ENCODE data around the gene KCNQ5.
"Not testable (repeated sequence)": the region's sequence is repeated elsewhere in the genome, so short reads cannot be mapped to it uniquely, and the experiment has no call there.

Gene KCNQ5

GRCh38 chr6:72856801-72857200 lies 234.9 kb downstream of the KCNQ5 start:
- DNase-seq: no peak

- DNase-seq: no peak
These were observed 236.1 kb downstream of the KCNQ5 start for GRCh38 chr6:72857791-72858585.

- DNase-seq: no peak
These were observed 239.2 kb downstream of the KCNQ5 start for GRCh38 chr6:72861059-72861458.

DNA sequence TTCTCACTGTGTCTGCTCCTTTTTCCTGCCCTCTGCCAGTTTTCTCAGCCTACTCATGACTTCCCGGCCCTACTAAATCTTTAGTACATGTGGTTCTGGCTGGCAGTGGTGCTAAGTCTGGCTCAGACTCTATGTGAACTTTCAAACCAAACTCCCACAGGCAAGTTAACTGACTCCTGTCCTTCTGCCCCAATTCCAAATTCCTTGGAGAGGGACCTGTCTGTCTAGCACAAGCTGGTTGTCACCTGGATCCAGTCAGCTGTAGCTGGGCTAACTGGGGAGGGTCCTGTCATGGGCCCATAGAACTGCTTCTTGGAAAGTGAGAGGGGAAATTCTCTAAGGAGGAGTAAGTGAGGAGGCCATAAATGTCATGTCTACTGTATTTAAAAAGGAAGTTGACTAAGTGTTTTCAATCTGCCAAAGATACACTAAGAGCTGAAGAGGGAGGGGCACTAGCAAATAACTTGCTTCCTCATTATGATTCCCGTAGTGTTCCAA lies 240.1 kb downstream of the KCNQ5 start:
- DNase-seq: peak; percentile 2

GRCh38 chr6:72863131-72863530 lies 241.3 kb downstream of the KCNQ5 start:
- DNase-seq: no peak

- DNase-seq: no peak
These were observed 242.4 kb downstream of the KCNQ5 start for GRCh38 chr6:72864236-72864635.

- DNase-seq: no peak
These were observed 242.9 kb downstream of the KCNQ5 start for GRCh38 chr6:72864799-72865198.

DNA sequence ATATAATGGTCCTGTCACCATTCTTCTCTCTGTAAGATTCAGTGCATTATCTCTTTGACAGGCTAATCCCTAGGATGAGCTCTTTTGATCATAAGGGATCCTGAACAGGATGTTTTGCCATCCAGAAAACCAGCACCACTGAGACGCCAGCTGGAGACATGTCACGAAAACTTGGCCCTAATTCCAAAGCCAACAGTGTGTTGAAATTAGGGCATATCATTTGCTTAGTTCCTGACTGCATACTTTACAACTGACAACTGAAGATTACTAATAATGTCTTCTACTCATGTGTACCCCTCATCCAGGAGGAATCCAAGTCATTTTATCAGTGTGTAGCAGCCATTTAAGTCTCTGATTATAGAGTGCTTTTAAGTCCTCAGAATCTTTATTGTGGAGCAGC lies 243.6 kb downstream of the KCNQ5 start:
- no peak for DNase-seq

GRCh38 chr6:72869621-72870020 lies 247.8 kb downstream of the KCNQ5 start:
- no peak for DNase-seq

DNA sequence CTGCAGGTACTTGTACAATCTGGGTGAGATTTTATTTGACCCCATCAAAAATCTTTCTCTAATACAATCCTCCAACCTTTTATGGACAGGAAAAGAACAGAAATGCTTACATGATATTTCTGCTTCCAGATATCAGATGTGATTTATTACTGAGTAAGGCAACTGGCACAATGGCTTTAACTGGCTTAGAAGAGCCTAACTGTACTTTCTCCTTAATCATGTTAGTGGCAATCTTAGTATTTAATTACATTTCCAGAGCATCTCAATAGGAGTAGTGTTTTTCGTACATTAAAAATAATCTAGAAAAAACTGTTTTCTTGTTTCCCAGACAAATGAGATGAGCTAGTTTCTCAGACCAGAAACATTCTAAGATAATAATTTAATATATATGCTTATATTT lies 251.6 kb downstream of the KCNQ5 start:
- no peak for DNase-seq

GRCh38 chr6:72876256-72876655 lies 254.4 kb downstream of the KCNQ5 start:
- no peak for DNase-seq

GRCh38 chr6:72886170-72886569 lies 264.3 kb downstream of the KCNQ5 start:
- DNase-seq: no peak

DNA sequence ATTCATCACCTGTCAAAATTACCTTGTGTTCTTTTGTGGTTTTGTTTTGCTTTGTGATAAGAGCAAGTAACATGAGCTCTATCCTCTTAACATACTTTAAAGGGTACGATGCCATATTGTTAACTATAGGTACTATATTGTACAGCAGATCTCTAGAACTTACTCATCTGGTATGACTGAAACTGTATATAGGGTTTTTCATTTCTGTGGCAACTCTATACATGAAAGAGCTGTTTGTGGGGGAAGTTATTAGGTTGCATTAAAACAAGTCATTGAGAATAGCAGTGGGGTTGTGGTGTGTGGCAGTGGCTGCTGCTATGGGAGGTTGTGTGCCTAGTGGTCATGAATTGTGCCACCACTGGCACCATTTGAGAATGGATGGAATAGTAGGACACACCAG lies 268.4 kb downstream of the KCNQ5 start:
- no peak for DNase-seq

DNA sequence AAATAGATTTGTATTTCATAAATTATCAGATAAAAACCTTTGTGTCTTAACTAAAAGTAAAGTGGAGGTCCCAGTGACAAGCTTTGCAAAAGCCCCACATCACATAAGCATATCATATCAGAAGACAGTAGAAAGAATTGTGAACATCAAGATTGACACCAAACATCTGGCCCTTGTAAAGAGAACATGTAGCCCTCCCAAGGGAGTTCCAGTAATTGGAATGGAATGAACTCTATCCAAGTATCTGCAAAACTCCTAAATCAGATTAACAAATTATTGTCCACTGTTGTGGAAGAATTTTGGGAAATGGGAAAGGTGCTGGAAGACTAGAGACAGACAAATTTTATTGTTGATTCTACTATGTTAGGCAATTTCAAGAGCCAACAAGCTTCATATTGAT lies 268.8 kb downstream of the KCNQ5 start:
- no peak for DNase-seq

DNA sequence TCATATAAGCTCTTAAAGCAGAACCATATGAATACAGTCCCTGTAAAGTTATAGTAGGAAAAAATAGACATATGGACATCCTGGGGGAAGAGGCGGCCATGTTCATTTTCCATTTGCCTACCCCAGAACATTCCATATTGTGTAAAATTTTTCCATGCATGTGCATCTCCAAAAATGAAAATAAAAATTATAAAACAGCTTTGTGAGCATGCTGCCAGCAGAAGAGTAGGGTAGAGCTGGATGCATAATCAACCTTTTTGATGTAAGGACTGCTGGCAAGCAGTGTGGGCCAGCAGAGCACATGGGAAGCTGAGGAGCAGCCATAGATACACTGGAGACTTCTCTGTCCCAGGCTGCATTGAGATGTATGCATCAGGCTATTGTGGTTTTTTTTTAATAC lies 271.0 kb downstream of the KCNQ5 start:
- no peak for DNase-seq

DNA sequence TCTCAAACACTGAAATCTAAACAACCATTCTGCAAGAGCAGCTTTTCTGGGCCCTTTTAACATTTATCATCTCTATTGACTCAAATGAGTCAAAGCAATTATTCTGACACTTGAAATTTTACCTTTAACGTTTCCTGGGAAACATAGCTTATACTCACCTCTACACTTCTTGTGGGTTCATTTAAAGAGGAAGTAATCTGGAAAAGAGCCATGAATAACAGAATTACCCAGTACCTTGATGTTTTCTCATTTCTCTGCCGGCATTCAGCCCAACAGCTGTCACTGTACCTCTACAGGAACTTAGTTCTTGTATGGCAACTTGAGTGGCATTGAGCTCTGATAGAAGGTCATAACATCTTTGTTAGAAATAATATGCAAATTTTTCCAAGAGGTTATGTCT lies 272.2 kb downstream of the KCNQ5 start:
- peak; percentile 24 for DNase-seq

DNA sequence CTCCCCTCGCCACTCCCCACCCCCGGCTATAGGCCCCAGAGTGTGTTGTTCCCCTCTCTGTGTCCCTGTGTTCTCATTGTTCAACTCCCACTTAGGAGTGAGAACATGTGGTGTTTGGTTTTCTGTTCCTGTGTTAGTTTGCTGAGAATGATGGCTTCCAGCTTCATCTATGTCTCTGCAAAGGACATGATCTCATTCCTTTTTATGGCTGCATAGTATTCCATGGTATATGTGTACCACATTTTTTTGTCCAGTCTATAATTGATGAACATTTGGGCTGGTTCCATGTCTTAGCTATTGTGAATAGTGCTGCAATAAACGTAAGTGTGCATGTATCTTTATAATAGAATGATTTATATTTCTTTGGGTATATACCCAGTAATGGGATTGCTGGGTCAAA lies 276.4 kb downstream of the KCNQ5 start:
- DNase-seq: not testable (repeated sequence)

DNA sequence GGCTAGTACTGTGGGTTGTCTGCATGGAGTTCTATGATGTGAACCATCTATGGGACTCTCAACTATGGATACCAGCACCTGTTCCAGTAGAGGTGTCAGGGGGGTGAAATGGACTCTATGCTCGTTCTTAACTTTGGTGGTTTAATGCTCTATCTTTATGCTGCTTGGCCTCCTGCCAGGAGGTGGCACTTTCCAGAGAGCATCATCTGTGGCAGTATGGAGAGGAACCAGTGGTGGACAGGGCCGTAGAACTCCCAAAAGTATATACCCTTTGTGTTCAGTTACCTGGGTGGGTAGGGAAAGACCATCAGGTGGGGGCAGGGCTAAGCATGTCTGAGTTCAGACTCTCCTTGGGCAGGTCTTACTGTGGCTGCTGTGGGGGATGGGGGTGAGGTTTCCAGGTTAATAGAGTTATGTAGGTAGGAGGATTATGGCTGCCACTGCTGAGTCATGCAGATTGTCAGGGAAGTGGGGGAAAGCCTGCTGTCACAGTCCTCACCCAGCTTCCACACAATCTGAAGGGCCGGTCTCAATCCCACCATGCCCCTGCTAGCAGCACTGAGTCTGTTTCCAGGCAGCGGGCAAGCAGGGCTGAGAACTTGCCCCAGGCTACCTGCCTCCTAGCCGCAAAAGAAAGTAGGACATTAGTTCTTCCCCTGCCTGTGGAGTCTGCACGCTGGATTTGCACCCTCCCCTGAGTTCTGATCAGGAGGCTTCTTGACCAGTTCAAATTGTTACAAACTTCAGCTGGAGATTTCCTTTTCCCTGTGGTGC lies 284.0 kb downstream of the KCNQ5 start:
- no peak for DNase-seq

GRCh38 chr6:72911463-72912155 lies 289.7 kb downstream of the KCNQ5 start:
- DNase-seq: no peak

- DNase-seq: peak; percentile 3
These were observed 291.9 kb downstream of the KCNQ5 start for GRCh38 chr6:72913797-72914196.

- no peak for DNase-seq
These were observed 294.4 kb downstream of the KCNQ5 start for GRCh38 chr6:72916298-72916697.

GRCh38 chr6:72916906-72917305 lies 295.0 kb downstream of the KCNQ5 start:
- DNase-seq: no peak

DNA sequence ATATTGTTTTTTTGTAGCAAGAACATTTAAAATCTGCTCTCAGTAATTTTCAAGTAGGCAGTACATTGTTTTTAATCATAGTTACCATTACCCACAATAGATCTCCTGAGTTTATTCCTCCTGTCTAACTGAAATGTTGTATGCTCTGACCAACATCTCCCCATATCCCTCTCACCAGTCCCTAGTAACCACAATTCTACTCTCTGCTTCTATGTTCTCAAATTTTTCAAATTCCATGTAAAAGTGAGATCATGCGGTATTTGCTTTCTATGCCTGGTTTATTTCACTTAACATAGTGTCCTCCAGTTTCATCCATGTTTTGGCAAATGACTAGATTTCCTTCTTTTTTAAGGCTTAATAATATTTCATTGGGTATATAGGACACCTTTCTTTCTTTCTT lies 300.5 kb downstream of the KCNQ5 start:
- DNase-seq: no peak

DNA sequence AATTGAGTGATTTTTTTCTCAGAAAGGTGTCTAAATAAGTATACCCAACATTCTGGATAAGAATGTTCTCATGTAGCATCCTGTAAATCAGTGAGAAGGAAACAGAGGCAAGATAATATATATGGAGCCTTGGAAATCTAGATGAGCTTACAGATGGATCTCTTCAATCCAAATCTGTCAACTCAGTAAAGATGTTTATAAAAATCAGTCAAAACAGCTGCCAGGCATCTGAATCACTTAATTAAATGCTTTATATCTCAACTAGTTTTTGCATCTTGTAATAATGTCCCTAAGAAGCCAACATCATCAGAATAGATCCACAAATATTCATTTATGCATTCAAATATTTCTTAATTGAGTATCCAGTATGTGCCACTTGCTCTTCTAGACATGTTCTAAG lies 303.3 kb downstream of the KCNQ5 start:
- no peak for DNase-seq
